Femur (tissue), 1 donor: Measurements from ENCODE around the gene SELPLG.
"Not testable (repeated sequence)": the region's sequence is repeated elsewhere in the genome, so short reads cannot be mapped to it uniquely, and the experiment has no call there.

ENCODE experiments used
- DNase-seq: peaks from one replicate; pipeline ENCODE4 v3.0.0-alpha.2; 2017

Gene SELPLG

GRCh38 chr12:108638141-108638827 lies 4.6 kb upstream of the SELPLG start:
- peak; percentile 69 for DNase-seq

- DNase-seq, result no peak
Observed at GRCh38 chr12:108637222-108637971, 3.7 kb upstream of the SELPLG start.

- no peak for DNase-seq
Observed at GRCh38 chr12:108635997-108636808, 2.5 kb upstream of the SELPLG start.

- no peak for DNase-seq
Observed at GRCh38 chr12:108635201-108635996, 1.7 kb upstream of the SELPLG start.

GRCh38 chr12:108634341-108634751 lies 652 bp upstream of the SELPLG start:
- DNase-seq, result no peak

- DNase-seq, result no peak
Observed at GRCh38 chr12:108633081-108633533, 587 bp downstream of the SELPLG start.

- not testable (repeated sequence) for DNase-seq
Observed at GRCh38 chr12:108631261-108631660, 2.4 kb downstream of the SELPLG start.

GRCh38 chr12:108630481-108631207 lies 3.0 kb downstream of the SELPLG start:
- no peak for DNase-seq

GRCh38 chr12:108629824-108630476 lies 3.7 kb downstream of the SELPLG start:
- no peak for DNase-seq

GRCh38 chr12:108629151-108629550 lies 4.5 kb downstream of the SELPLG start:
- DNase-seq, result no peak

- DNase-seq, result no peak
Observed at GRCh38 chr12:108627134-108627920, 6.4 kb downstream of the SELPLG start.

- DNase-seq, result no peak
Observed at GRCh38 chr12:108625228-108625627, 8.5 kb downstream of the SELPLG start.

- DNase-seq, result no peak
Observed at GRCh38 chr12:108623577-108623976, 10.1 kb downstream of the SELPLG start.

GRCh38 chr12:108622921-108623514 lies 10.7 kb downstream of the SELPLG start:
- no peak for DNase-seq

- no peak for DNase-seq
Observed at GRCh38 chr12:108622421-108622820, 11.3 kb downstream of the SELPLG start.

GRCh38 chr12:108621161-108621560 lies 12.5 kb downstream of the SELPLG start:
- no peak for DNase-seq

- DNase-seq, result no peak
Observed at GRCh38 chr12:108620236-108620879, 13.3 kb downstream of the SELPLG start.

GRCh38 chr12:108619369-108620160 lies 14.1 kb downstream of the SELPLG start:
- DNase-seq, result no peak

- DNase-seq, result not testable (repeated sequence)
Observed at GRCh38 chr12:108618953-108619274, 14.8 kb downstream of the SELPLG start.
